Putamen (tissue), 1 donor: Measurements from ENCODE around the gene PNLDC1.
"Not testable (repeated sequence)": the region's sequence is repeated elsewhere in the genome, so short reads cannot be mapped to it uniquely, and the experiment has no call there.

Experiments
- DNase-seq: peaks from one replicate; pipeline ENCODE4 v3.0.0-alpha.2; 2016; ENCODE audit warnings: low spot score

Gene PNLDC1

GRCh38 chr6:159788276-159788675, 11.8 kb upstream of the PNLDC1 start:
- DNase-seq: no peak

- DNase-seq: no peak
These were observed 11.2 kb upstream of the PNLDC1 start for GRCh38 chr6:159788753-159789376.

DNA sequence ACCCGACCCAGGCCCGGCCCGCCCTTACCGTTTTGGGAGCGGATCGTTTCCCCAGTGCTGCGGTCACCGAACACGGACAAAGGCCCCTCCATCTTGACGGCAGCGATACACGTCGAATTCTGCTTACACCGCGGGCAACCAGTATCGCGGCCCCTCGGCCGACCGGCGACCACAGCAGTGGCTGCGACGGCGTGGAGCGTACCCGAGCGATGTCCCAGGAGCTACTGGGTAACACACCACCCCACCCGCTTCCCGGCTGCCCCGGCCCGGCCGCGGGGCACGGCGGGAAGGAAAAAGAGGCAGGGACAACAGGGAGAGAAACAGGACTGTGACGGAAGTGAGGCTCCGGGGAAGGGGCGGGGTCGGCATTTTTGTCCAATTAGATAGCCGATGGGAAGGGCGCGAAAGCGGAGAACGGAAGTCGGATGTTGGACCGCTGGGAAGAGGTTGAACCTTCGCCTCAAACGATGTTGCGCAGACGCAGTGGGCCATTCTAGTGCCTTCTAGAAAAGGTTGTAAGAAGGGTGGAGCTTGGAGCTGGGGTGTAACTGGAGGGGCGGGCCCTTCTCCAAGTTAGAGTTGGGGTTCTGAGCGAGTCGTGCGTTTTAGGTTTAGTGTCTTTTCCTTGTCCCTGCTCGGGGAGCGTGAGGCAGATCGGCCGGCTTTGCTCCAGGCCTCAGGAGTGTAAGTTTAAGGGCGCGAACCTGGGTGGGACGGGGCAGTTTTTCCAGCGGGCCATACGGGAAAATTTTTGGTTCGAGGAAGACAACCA, 10.5 kb upstream of the PNLDC1 start, which contains the start of gene TCP1:
TCP1 (minus strand) TSS at position 226 of the 772 bp plus-strand sequence; CDS start at position 92, 134 bp downstream.
- peak; percentile 100 for DNase-seq

GRCh38 chr6:159790149-159790955, 9.7 kb upstream of the PNLDC1 start, which contains the start of gene MRPL18:
Gene MRPL18 (plus strand): TSS chr6:159790467. CDS start chr6:159790588, 121 bp downstream.
- DNase-seq: peak; percentile 98

- no peak for DNase-seq
These were observed 9.0 kb upstream of the PNLDC1 start for GRCh38 chr6:159790956-159791598.

DNA sequence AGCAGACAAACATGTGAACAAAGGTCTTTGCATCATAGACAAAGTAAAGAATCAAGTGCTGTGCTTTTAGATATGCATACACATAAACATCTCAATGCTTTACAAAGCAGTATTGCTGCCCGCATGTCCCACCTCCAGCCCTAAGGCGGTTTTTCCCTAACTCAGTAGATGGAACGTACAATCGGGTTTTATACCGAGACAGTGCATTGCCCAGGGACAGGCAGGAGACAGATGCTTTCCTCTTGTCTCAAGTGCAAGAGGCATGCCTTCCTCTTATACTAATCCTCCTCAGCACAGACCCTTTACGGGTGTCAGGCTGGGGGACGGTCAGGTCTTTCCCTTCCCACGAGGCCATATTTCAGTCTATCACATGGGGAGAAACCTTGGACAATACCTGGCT, 5.1 kb upstream of the PNLDC1 start:
- not testable (repeated sequence) for DNase-seq

DNA sequence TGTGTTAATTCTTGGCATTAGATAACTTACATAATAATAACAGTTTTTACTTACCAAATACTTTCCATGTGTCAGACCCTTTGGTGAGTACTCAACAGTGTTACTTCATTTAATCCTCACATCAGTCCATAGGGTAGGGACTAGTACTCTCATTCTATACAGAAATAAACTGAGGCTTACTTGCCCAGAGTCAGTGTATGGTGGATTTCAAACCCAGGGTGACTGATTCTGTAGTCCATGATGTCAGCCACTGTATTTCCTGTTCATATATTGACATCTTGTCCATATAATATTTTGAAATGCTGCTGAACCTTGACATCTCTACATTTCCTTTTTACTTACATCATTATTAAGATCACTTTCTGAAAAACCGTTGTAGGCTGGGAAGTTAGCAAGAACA, 2.5 kb upstream of the PNLDC1 start:
- DNase-seq: no peak

DNA sequence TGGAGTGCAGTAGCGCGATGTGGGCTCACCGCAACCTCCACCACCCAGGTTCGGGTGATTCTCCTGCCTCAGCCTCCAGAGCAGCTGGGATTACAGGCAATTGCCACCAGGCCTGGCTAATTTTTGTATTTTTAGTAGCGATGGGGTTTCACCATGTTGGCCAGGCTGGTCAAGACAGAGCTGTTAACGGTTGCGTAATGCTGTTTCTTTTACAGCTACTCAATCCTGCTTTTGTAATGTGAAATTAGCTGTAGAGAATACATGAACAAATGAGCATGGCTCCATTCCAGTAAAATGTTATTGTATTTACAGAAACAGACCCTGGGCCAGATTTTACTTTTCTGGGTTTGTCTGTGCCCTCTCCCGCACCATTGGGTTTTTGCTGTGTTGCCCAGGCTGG, 1.9 kb downstream of the PNLDC1 start:
- DNase-seq: no peak

DNA sequence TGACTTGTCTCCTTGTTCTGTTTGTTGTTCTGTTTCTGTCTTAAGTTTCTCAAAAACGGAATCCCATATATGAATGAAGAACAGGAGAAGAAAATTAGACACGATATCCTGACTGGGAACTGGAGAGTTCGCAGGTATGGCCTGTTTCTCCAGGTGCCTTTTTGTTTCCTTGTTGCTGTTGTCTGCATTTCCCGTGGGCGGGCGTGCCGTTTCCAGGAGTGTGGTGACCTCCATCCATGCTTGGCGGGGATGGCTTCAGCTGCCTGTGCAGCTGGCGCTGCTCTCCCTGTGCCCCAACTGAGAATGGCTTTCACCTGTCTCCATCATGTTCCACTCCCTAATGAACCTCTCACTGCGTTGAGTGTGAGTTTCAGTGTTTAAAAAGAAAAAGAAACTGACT, 4.4 kb downstream of the PNLDC1 start:
- no peak for DNase-seq

DNA sequence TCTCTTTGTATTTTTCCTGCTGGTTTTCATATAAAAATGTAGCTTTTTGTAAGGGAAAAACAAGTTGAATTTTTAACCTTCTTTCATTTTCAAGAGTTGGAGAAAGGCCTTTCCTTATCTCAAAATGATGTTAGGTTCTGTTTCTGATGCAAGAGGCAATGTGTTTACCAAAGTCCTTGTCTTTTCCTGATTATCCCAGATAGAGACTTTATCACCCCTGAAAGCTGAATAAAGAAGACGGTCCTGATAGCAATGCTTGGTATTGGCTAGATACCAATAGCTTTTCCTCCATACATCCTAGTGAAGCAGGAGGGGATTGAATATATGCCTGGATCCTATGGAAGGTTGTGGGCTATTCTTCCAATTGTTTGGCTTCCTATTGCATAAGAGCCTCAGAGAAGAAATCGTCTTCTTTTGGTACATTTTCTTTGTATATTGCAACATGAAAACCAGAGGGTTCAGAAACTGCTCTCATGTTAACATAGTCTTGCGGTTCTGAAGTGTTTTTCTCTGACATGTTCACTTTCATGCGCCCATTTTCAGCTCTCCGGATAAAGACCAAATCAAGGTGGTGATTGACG, 5.5 kb downstream of the PNLDC1 start:
- no peak for DNase-seq

DNA sequence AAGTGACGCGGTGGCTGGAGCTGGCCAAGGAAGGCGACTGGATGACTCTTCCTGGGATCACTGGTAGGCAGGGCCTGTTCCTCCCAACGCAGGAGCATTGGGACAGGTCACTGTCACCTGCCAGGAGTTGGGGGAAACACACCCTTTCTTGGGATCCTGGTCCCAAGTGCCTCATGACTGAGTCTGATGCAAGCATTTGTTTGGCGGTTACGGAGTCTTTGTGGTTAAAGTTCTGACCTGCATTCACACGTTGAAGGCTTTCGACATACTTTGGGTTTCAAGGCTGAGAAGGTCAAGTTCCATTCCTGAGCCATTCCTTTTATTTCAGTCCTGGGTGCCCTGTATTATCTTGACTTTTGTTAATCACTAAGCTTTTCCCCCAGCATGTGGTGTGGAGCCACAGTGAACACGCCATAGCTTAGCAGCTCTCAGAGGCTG, 6.0 kb downstream of the PNLDC1 start:
- DNase-seq: no peak

DNA sequence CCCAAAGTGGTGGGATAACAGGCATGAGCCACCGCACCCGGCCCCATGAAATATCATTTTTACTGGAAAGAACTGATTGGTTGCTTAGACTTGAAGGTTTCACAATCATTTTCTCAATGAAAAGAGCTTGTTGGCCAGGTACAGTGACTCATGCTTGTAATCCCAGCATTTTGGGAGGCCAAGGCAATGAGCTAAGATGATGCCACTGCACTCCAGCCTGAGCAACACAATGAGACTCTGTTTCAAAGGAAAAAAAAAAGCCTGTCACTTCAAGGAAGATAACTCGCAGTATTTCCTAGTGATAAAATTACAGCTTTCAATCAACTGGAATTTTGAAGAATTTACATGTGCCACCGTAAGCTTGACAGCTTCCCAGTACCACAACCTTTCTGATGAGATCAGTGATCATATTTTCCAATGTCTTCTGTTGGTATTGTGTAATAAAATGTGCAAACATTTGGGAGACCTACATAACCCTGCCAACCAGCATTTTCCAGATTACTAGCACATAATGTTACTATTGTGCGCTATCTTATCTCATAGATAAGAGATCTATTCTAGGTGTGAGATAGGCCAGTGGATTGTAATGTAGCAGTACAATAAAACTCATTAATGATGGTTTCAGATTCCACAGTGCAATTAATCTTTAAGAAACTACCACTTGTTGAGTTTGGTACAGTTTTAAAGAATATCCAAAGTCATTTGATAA, 7.2 kb downstream of the PNLDC1 start:
- no peak for DNase-seq

GRCh38 chr6:159808647-159809046, 8.6 kb downstream of the PNLDC1 start:
- peak; percentile 63 for DNase-seq

GRCh38 chr6:159809149-159809548, 9.1 kb downstream of the PNLDC1 start:
- no peak for DNase-seq

DNA sequence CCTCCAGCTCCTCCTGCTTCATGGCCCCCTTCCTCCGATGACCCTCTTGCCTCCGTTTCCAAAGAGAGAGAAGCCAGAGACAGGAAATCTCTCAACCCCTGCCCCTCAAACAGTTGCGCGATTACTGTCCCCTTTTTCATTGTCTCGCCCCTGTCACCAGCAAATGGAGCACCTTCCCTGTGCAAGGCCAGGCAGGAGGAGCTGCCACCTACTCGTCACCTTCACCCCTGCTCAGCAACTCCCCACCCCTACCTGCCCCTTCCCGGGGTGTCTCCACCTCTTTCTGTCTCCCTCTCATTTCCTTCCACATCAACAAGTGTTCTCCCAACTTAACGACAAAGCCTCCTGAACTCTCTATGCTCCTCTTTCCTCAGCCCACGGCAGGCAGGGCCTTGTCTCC, 13.7 kb downstream of the PNLDC1 start:
- DNase-seq: no peak

DNA sequence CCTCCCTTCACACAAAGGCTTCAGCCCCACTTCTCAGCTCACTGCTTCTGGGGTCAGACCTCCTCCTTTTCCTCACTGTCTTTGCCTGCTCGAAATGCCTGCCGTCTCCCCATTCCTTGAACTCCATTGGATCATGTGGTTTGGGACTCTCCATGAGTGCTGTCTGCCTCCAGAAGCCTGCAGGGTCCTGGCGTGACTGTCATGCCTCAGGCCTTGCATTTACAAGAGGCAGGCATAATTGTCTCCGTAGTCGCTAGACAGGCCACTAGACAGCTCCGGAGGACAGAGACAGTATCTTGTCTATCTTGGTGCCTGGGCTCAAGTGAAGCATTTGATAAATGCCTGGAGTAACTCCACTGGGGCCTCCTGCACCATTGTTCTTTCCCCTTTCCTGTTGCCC, 15.3 kb downstream of the PNLDC1 start:
- no peak for DNase-seq

DNA sequence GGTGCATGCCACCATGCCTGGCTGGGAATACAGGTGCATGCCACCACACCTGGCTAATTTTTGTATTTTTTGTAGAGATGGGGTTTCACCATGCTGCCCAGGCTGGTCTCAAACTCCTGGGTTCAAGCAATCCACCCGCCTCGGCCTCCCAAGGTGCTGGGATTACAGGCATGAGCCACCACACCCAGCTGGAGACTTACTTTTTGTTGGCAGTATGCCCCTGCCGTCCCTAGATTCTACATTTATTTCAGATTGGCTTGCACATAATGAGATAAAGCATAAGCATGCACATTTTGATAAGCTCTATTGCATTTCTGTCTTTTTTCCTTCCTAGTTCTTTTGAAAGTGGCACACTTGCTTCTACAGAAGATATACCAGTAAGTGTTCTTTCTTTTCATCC, 16.7 kb downstream of the PNLDC1 start:
- DNase-seq: not testable (repeated sequence)

DNA sequence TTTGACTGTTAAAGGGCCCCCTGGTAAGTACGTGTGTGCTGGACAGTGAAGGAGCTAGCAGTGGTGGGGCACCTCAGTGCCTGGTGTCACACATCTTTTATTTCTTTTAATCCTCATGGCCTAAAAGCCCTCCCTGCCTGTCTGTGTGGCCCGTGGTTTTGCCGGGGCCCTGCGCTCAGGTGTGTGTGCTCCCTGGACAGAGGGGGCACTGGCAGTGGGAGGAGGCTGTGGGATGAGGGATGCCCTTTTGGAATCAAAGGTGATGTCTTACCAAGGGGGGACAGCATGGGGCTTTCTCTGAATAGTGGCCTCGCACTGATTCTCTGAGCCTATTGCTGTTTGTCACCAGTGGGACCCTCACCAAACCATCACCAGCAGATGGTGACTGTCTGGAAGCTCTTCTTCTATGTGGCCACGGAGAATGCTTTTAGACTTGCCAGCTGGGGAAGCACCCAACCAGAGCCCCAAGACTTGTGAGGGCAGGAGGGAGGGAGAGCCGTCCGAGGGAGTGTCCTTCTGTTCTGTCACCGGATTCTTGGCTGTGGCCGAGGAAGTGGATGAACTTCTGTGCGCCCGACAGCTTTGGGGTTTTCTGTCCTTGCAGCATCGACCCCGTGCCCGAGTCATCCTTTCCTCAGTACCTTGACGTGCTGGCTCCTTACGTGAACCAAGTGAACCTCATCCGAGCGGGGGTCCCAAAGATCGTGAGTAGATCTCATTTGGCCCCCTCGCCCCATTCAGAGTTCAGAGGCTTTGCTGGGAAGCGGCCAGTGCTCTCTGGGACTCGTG, 18.1 kb downstream of the PNLDC1 start:
- no peak for DNase-seq

DNA sequence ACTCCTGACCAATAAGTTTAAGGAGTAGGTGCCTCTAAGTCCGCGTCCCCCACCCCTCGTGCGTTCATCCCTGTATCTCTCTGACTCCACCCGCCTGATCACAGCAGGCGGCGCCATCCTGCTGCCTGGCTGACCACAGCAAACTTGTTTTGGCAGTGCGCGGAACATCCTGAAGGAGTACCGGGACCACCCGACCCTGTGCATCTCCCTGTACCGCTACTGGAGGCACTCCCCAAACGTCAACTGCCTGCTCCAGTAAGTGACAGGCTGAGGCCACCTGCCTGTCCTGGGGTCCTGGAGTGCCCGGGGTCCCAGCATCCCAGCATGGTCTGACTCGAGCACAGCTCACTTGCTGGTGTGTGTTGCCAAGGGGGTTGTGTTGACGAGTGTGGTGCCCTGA, 19.0 kb downstream of the PNLDC1 start:
- DNase-seq: no peak

- no peak for DNase-seq
These were observed 20.0 kb downstream of the PNLDC1 start for GRCh38 chr6:159819932-159820640.
